ENCODE results near the gene SCN2B. TPM values are rescaled to one million over a fixed set of nuclear protein-coding genes. Genes with fewer than 3 reads are reported as not detected.

SCN2B gene
- total RNA-seq, 1 experiment from 2014 or later: 0.20 TPM

DNA sequence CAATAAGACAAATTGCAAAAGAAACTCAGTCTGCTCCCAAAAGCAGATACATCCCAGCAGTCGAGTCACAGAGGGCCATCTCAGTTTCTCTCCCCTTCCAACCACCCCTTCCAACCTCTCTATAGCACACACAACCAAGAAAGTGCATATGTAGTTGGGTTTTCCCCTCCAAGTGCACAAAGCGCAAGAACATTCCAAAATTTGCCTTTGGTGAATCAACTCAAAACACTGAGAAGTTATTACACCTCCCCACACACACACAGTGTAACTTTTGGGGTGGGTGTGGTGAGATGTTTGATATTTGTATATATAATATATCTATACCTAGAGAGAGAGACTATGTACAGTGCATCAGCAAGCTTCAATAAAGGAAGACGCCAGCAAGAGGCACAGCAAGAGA, 13.6 kb downstream of the SCN2B start (continued):
- TF ChIP-seq, protein P1, sequence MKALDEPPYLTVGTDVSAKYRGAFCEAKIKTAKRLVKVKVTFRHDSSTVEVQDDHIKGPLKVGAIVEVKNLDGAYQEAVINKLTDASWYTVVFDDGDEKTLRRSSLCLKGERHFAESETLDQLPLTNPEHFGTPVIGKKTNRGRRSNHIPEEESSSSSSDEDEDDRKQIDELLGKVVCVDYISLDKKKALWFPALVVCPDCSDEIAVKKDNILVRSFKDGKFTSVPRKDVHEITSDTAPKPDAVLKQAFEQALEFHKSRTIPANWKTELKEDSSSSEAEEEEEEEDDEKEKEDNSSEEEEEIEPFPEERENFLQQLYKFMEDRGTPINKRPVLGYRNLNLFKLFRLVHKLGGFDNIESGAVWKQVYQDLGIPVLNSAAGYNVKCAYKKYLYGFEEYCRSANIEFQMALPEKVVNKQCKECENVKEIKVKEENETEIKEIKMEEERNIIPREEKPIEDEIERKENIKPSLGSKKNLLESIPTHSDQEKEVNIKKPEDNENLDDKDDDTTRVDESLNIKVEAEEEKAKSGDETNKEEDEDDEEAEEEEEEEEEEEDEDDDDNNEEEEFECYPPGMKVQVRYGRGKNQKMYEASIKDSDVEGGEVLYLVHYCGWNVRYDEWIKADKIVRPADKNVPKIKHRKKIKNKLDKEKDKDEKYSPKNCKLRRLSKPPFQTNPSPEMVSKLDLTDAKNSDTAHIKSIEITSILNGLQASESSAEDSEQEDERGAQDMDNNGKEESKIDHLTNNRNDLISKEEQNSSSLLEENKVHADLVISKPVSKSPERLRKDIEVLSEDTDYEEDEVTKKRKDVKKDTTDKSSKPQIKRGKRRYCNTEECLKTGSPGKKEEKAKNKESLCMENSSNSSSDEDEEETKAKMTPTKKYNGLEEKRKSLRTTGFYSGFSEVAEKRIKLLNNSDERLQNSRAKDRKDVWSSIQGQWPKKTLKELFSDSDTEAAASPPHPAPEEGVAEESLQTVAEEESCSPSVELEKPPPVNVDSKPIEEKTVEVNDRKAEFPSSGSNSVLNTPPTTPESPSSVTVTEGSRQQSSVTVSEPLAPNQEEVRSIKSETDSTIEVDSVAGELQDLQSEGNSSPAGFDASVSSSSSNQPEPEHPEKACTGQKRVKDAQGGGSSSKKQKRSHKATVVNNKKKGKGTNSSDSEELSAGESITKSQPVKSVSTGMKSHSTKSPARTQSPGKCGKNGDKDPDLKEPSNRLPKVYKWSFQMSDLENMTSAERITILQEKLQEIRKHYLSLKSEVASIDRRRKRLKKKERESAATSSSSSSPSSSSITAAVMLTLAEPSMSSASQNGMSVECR (CRISPR knock-in tag; IDR thresholded peaks at IDR 0.05; ENCODE audit: borderline replicate concordance): no peak
- no peak for TF ChIP-seq KAT7 (CRISPR knock-in tag; IDR thresholded peaks at IDR 0.05; ENCODE audit: borderline replicate concordance)
- no peak for TF ChIP-seq E2F1 (CRISPR knock-in tag; IDR thresholded peaks at IDR 0.05)
- no peak for TF ChIP-seq NR1H2 (CRISPR knock-in tag; IDR thresholded peaks at IDR 0.05)
- no peak for TF ChIP-seq SMAD4 (CRISPR knock-in tag; IDR thresholded peaks at IDR 0.05)
- TF ChIP-seq SOX15 (CRISPR knock-in tag; IDR thresholded peaks at IDR 0.05): no peak
- TF ChIP-seq TCF7 (CRISPR knock-in tag; IDR thresholded peaks at IDR 0.05; ENCODE audit: low read depth): no peak
- no peak for TF ChIP-seq OVOL2 (CRISPR knock-in tag; IDR thresholded peaks at IDR 0.05; ENCODE audit: borderline replicate concordance)
- TF ChIP-seq, protein P2, sequence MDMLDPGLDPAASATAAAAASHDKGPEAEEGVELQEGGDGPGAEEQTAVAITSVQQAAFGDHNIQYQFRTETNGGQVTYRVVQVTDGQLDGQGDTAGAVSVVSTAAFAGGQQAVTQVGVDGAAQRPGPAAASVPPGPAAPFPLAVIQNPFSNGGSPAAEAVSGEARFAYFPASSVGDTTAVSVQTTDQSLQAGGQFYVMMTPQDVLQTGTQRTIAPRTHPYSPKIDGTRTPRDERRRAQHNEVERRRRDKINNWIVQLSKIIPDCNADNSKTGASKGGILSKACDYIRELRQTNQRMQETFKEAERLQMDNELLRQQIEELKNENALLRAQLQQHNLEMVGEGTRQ (CRISPR knock-in tag; IDR thresholded peaks at IDR 0.05): no peak

DNA sequence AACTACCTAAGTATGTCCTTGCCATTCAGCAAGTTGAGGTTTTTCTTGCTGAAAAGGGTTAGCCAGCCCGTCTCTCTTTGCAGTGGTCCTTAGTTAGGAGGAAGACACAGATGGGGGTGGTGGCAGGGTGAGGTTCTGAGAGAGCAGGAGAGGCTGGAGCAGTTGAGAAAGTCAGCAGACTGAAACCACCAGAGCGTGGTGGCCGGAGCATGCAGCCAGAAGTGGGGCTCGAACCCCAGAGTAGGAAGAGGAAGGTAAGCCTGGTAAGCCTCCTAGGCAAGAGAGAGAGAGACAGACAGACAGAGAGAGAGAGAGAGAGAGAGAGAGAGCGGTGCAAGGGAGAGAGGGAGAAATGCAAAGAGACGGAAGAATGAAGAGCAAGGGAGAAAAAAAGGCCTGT, 14.7 kb downstream of the SCN2B start:
- ChIA-PET POLR2A (no interaction called here), CTCF (interaction anchor here (0.8 kb wide), 1 partner anchor 10 kb away, joined by 4 read pairs; no protein-coding TSS in a partner anchor)
- no peak for DNase-seq (ENCODE audit: low spot score)
- Mint-ChIP-seq H3K4me3 (no peak overlapping the region), H3K36me3 (no peaks in the 10 kb centered on the region), H3K27ac (no peak overlapping the region), H3K9me3 (no peaks in the 10 kb centered on the region), H3K27me3 (ENCODE audit: low read depth) (peaks cover 36% of the 10 kb centered on the region), H3K4me1 (peaks cover 24% of the 10 kb centered on the region)
- TF ChIP-seq CREB1 (CRISPR knock-in tag; IDR thresholded peaks at IDR 0.05): no peak
- TF ChIP-seq RELA (CRISPR knock-in tag; IDR thresholded peaks at IDR 0.05; ENCODE audit: borderline replicate concordance): no peak
- no peak for TF ChIP-seq ZNF671 (CRISPR knock-in tag; IDR thresholded peaks at IDR 0.05)
- TF ChIP-seq, protein P3, sequence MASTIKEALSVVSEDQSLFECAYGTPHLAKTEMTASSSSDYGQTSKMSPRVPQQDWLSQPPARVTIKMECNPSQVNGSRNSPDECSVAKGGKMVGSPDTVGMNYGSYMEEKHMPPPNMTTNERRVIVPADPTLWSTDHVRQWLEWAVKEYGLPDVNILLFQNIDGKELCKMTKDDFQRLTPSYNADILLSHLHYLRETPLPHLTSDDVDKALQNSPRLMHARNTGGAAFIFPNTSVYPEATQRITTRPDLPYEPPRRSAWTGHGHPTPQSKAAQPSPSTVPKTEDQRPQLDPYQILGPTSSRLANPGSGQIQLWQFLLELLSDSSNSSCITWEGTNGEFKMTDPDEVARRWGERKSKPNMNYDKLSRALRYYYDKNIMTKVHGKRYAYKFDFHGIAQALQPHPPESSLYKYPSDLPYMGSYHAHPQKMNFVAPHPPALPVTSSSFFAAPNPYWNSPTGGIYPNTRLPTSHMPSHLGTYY (CRISPR knock-in tag; IDR thresholded peaks at IDR 0.05): no peak
- TF ChIP-seq FOXP1 (CRISPR knock-in tag; IDR thresholded peaks at IDR 0.05; ENCODE audit: borderline replicate concordance): no peak
- no peak for TF ChIP-seq AFF4 (CRISPR knock-in tag; IDR thresholded peaks at IDR 0.05; ENCODE audit: borderline replicate concordance)
- TF ChIP-seq, protein P4, sequence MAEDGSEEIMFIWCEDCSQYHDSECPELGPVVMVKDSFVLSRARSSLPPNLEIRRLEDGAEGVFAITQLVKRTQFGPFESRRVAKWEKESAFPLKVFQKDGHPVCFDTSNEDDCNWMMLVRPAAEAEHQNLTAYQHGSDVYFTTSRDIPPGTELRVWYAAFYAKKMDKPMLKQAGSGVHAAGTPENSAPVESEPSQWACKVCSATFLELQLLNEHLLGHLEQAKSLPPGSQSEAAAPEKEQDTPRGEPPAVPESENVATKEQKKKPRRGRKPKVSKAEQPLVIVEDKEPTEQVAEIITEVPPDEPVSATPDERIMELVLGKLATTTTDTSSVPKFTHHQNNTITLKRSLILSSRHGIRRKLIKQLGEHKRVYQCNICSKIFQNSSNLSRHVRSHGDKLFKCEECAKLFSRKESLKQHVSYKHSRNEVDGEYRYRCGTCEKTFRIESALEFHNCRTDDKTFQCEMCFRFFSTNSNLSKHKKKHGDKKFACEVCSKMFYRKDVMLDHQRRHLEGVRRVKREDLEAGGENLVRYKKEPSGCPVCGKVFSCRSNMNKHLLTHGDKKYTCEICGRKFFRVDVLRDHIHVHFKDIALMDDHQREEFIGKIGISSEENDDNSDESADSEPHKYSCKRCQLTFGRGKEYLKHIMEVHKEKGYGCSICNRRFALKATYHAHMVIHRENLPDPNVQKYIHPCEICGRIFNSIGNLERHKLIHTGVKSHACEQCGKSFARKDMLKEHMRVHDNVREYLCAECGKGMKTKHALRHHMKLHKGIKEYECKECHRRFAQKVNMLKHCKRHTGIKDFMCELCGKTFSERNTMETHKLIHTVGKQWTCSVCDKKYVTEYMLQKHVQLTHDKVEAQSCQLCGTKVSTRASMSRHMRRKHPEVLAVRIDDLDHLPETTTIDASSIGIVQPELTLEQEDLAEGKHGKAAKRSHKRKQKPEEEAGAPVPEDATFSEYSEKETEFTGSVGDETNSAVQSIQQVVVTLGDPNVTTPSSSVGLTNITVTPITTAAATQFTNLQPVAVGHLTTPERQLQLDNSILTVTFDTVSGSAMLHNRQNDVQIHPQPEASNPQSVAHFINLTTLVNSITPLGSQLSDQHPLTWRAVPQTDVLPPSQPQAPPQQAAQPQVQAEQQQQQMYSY (CRISPR knock-in tag; IDR thresholded peaks at IDR 0.05): no peak
- TF ChIP-seq ZNF396 (CRISPR knock-in tag; IDR thresholded peaks at IDR 0.05; ENCODE audit: borderline replicate concordance): no peak
- no peak for TF ChIP-seq NR2C2 (CRISPR knock-in tag; IDR thresholded peaks at IDR 0.05)
- no peak for ATAC-seq

Data from WTC11 (cell line).